HL-60 (cell line): ENCODE results near the gene ACP1.

Experiments used
- POLR2AphosphoS5 ChIP-seq: IDR thresholded peaks from 2 replicates; pipeline ENCODE4 v1.6.1; 2012; ENCODE audit warnings: low read depth
- TF ChIP-seq, protein P1 (sequence below): IDR thresholded peaks from one replicate; pipeline ENCODE4 v1.5.1; 2011; ENCODE audit warnings: low read length, control low read depth, inconsistent platforms; ENCODE audit not compliant: insufficient read depth
- TF ChIP-seq, protein P2 (sequence below): IDR thresholded peaks from 2 replicates; pipeline ENCODE4 v1.6.1; 2012; ENCODE audit warnings: low read depth; ENCODE audit not compliant: insufficient replicate concordance

DNA sequence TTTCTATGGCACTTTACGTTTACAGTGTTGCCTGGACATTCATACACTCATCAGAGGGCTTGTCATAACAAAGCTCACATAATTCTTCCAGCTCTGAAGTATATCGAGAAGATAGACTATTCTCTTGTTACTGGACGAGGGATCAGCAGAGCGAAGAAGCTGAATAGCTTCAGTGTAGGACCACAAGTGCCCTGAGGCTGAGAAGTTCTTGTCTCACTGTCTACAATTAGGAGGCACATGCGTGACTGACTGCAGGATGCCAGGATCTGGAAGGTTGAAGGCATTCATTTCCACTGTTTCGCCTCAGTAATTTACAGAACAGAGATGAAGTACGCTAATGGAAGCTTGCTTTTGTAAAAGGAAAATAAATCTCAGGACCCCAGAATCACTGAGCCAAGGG is 10.5 kb upstream of the ACP1 start:
- TF ChIP-seq, protein P1, sequence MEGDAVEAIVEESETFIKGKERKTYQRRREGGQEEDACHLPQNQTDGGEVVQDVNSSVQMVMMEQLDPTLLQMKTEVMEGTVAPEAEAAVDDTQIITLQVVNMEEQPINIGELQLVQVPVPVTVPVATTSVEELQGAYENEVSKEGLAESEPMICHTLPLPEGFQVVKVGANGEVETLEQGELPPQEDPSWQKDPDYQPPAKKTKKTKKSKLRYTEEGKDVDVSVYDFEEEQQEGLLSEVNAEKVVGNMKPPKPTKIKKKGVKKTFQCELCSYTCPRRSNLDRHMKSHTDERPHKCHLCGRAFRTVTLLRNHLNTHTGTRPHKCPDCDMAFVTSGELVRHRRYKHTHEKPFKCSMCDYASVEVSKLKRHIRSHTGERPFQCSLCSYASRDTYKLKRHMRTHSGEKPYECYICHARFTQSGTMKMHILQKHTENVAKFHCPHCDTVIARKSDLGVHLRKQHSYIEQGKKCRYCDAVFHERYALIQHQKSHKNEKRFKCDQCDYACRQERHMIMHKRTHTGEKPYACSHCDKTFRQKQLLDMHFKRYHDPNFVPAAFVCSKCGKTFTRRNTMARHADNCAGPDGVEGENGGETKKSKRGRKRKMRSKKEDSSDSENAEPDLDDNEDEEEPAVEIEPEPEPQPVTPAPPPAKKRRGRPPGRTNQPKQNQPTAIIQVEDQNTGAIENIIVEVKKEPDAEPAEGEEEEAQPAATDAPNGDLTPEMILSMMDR, result no peak
- TF ChIP-seq, protein P2, sequence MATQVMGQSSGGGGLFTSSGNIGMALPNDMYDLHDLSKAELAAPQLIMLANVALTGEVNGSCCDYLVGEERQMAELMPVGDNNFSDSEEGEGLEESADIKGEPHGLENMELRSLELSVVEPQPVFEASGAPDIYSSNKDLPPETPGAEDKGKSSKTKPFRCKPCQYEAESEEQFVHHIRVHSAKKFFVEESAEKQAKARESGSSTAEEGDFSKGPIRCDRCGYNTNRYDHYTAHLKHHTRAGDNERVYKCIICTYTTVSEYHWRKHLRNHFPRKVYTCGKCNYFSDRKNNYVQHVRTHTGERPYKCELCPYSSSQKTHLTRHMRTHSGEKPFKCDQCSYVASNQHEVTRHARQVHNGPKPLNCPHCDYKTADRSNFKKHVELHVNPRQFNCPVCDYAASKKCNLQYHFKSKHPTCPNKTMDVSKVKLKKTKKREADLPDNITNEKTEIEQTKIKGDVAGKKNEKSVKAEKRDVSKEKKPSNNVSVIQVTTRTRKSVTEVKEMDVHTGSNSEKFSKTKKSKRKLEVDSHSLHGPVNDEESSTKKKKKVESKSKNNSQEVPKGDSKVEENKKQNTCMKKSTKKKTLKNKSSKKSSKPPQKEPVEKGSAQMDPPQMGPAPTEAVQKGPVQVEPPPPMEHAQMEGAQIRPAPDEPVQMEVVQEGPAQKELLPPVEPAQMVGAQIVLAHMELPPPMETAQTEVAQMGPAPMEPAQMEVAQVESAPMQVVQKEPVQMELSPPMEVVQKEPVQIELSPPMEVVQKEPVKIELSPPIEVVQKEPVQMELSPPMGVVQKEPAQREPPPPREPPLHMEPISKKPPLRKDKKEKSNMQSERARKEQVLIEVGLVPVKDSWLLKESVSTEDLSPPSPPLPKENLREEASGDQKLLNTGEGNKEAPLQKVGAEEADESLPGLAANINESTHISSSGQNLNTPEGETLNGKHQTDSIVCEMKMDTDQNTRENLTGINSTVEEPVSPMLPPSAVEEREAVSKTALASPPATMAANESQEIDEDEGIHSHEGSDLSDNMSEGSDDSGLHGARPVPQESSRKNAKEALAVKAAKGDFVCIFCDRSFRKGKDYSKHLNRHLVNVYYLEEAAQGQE, result no peak
- no peak for TF ChIP-seq POLR2AphosphoS5
